HG02763 (cell line): Measurements from ENCODE around the gene MYOM1.

ENCODE experiments used
- ATAC-seq: cut with Tn5 transposase; IDR thresholded peaks from one replicate; pipeline ENCODE4 v1.9.1; 2021; ENCODE audit warnings: mild to moderate bottlenecking, moderate library complexity; ENCODE audit not compliant: unreplicated experiment

Gene MYOM1

DNA sequence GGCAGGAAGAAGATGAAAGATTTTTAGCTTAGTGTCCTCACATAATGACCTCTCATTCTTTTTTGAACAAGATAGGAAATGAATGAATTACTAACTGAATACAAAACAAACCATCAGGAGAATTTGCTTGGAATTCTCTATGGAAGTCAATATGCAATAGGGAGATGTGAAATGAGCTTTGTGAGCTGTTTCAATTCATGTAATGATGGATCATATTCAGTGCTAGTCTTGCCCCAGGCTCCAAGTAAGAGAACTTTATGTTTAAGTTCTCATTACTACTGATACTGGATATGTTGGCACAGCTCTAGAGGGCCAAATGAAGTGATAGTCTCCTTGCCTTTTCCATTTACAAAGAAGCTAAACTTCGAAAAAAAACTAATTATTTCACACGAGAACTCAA, 29.2 kb downstream of the MYOM1 start:
- ATAC-seq, result no peak

DNA sequence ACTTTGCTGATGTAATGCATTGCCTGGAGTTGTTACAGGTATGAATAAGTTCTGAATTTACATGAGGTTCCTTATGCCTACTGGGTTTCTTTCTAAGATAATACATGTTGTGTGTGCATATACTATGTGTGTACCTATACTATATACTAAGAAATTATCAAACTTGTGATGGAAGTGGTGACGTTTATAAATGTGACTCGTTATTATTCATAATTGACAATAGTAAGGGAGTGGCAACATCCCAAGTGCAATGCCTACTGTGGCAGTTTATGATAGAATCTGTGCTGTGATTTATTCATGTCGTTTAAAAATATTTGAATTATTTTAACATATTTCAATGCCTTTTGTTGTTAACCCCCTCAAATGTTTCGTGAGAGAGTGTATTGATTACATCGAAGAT, 29.9 kb downstream of the MYOM1 start:
- no peak for ATAC-seq

DNA sequence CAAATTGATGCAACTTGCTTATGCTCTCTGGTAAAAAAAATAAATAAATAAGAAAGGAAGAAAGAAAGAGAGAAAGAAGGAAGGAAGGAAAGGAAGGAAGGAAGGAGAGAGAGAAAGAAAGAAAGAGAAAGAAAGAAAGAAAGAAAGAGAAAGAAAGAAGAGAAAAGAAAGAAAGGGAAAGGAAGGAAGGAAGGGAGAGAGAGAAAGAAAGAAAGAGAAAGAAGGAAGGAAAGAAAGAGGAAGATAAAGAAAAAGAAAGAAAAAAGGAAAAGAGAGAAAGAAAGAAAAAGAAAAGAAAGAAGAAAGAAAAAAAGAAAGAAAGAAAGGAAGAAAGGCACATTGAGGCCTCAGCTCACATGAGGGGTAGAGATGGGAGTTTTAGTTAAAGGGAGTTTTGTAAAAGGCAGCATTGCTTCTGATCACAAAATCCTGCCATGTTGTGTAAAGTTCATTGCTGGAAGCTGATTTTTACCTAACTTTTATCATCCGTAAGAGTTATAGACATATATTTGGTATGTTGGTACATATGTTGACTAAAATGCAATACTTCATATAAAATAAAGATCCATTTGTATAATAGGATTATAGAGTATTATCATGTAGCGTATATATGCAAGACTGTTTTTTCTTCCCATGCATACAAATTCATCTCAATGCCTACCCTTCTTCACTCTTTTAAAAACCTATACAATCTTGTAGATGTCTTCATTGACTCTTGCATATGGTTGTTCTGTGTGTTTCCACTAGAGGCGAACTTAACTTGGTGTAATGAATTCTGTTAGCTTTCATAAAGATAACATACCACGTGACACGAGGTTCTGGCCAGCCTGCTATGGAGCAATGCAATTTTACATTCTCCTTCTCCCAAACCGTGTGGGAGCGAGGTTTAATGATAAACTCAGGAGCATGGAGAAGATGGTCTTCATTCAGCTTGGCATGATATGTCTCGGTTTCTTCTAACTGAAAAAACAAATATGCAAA, 32.8 kb downstream of the MYOM1 start:
- ATAC-seq, result no peak

DNA sequence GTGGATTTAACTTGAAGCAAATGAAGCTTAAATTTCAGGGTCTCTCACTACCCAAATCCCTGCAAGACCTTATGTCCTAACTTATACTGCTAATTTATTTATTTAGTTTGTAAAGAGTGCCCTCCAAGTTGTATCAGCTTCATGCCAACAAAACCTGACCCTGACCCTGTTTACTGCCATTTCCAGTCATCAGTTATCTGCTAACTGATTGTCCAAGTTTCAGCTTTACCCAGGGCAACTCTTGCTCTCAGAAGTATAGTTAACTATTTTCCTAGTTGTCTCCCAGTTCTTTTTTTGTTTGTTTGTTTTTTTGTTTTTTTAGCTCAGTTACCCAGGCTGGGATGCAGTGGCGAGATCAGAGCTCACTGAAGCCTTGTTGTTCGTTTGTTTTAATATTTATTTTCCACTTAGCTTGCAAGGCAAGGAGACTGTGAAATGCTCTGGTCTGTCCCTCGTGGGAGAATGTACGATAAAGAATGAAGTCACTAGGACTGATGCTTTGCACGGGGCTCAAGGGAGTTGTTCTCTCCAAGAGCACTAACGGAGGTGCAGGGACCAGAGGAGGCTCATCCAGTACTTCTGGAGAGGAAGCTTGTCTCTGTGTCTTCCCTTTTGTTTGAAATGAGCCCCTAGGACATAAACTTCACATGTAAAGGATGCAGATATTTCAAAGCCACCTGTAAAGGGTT, 35.3 kb downstream of the MYOM1 start:
- no peak for ATAC-seq

DNA sequence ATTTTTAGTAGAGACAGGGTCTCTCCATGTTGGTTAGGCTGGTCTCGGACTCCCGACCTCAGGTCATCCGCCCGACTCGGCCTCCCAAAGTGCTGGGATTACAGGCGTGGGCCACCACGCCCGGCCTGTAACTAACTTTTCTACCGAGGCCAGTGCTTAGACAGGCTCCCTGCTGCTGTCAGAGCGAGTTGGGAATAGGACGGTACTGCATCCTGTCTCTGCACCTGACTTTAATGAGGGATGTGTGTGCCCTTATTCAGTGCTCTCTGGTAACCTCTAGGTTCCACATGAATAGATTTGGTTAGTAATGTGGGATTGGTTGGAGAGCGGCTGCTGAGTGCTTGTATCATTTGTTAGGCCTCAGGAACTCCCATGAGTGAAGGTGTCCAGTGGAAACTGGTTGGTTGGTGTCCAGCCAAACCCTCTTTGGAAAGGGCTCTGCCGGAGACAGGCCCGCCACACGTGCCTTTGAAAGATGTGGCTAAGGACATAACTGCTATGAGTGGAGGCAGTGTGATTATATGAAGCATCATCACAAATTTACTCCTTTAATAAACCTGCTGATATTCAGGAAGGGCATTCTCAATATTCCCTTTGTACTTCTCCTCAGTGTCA, 36.6 kb downstream of the MYOM1 start:
- no peak for ATAC-seq

DNA sequence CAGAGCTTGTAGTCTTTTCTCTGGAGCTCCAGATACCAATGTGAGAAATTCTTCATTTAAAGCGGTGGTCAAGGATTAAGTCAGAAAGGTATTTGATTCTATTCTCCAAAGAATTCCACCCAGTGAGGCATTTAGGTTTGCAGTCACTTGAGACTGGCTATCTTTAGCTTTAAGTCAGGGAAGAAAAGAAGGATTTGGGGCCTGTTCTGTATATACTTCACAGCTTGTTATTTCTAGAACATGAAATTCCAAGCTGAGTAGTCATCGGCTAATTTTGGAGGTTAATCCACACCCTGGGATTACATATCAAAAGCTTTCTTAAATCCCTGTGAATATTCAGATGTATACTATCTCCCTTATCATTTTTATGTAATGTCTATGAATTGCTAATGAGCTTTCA, 39.4 kb downstream of the MYOM1 start:
- no peak for ATAC-seq

DNA sequence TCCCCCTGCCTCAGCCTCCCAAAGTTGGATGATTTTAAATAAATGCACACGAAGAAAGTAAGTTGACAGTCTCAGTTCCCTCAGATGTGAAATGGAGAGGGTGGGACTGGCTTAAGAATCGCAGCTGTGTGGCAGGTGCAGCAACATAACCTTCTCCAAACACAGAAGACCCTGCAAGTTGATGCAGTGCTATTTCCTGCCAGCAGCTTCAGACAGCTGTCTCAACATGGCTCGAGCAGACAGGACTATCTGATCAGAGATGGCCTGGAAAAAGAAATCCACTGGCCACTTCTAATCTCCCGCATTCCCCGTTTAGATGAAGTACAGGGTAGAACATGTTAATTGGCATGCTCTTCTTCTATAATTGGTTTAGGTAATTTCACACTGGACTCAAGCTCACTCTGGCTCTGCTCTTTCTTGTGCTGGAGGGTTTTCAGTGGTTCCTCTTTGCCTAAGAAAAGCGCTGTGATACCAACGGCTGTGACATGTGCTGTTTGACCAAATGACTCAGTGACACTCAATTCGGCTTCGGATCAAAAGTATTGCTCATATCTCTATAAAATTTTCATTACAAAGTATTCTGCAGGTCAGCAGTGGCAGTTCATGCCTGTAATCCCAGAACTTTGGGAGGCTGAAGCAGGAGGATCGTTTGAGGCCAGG, 40.2 kb downstream of the MYOM1 start:
- ATAC-seq, result peak; percentile 48

DNA sequence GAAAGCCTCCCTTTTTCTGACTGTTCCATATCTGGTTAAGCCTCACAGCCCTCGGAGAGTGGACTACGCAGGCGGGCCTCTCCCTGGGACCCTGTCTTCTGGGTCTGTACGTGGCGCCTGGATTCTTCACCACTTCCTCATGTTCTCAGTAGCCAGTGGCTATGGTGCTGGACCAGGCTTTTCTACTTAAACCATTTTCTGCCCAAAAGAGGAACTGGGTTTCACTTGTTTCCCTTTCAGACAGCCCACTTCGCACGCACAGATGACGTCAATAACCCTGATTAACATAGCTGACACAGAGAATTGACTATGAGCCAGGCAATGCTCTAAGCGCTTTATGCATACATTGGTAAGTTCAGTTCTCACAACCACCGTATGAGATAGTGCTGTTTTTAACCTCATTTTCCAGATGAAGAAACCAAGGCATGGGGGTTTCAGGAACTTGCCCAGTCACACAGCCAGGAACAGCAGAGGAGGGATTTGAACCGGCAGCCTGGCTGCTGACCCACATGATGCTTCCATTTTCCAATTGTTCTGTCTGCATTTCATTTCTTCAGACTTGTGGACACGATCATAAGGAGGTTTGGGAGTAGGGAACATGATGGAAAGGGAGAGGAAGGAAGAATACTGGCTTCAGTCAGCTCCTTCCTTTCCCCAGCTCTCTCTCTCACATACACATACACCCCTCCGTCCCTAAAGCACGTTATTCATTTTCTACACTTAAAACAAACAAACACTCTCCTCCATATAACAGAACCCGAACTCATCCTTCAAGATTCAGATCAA, 41.7 kb downstream of the MYOM1 start:
- ATAC-seq, result peak; percentile 86

DNA sequence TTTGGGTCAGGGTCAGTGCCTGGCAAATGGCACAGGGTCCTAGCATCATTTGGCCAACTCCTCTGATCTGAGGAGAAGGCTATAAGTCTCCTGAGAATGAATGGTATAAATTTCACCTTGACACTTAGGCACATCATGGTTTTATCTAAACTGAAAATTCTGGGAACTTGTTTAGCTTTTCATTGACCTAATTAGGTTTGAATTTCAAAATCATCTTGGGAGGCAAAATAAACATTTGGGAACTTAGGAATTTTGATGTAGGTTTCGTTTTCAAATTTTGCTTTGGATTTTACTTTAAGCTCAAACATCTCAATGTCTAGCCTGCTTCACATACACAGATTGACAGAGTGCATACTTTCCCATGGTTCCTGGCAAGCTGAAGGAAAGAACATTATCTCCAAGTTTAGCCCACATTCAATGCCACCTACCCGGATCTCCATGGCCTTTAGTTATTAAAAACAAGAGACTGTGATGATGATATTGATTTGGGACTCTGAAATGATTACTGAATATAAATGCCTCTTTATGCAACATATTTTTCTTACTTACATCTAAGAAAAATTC, 44.5 kb downstream of the MYOM1 start:
- no peak for ATAC-seq

DNA sequence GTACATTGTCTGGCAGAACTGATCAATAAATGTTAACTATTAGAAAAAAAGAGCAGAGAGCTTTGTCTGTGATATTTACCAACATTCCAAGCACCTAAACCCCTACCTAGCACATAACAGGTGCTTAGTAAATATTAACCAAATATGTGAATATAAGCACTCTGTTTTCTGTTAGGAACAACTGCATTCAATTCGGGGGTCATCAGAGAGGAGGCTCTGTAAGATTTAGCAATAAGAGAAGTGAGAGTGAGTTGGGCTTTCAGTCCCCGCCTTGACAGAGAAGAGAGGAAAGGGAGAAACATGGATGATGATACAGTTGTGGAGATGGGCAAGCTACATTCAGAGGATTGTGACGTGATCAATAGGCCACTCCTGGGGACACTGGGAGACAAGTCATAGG, 47.7 kb downstream of the MYOM1 start:
- no peak for ATAC-seq

DNA sequence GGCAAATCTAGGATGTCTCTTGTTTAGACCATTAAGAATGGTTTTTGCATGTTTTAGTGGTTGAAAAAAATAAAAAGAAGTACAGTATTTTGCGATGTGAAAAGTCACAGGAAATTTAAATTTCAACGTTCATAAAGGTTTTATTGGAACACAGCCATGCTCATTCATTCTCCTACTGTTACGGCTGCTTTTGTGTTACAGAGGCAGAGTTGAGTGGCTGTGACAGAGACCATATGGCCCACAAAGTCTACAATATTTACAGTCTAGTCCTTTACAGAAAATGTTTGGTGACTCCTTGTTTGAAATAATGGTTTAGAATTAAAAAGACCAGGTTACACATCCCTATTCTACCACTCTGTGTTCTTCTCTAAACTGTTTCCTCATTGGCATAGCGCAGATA, 48.1 kb downstream of the MYOM1 start:
- ATAC-seq, result no peak

DNA sequence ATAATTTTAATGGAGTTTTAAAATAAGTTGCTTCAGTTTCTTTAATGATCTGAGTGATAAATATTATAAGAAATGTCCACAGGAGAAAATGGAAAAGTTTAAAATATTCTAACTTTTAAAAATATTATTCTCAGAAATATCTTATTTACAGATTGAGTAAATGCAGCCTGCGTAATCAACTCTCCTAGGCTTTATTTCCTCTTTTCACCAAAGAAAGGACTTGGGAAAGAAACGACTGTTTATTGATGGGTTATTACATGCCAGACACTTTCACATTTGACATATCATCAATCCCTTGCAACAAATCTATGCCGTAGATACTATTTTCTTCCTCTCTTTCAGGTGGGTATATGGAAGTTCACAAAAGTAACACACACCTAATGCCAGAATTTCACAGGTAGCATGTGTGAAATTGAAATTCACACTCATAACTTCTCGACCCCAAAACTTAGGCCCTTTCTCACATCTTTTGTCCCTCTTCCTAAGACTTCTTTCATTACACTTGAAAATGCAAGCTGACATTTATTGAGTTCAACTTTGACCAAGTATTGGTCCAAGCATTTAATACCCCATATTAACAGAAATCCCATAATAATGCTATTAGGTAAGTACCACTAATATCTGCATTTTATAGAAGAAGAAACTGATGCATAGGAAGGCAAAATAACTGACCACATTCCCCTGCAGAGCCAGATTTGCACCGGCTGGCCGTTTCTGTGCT, 49.2 kb downstream of the MYOM1 start:
- ATAC-seq, result no peak

DNA sequence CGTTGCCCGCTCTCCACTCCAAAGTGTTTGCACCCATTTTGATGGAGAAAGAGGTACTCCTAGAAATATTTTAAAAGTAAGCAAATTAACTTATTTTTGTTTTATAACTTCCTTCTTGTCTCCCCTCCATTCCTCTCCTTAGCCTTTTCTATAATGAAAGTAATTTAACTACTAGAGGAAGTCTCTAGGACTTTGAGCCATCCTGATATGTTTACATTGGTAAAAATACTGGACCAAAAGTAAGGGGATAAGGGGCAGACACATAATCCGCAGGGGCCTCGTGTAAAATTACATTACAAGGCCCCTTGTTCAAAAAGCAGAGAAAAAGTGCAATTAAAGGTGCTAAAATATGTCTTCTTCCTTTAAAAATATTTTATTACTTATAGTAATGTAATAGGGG, 55.4 kb downstream of the MYOM1 start:
- no peak for ATAC-seq

DNA sequence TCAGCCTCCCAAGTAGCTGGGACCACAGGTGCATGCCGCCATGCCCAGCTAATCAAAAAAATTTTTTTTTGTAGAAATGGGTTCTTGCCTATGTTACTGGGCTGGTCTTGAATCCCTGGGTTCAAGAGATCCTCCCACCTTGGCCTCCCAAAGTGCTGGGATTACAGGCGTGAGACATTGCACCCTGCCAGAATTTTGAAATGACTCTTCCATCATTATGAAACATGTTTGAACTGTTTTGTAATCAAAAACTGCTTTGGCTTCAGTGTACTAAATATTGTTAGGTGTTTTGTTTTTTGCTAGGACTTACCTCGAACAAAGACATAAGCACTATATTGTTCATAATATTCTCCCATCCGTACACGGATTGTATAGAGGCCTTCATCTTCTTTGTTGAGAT, 55.8 kb downstream of the MYOM1 start:
- ATAC-seq, result no peak

DNA sequence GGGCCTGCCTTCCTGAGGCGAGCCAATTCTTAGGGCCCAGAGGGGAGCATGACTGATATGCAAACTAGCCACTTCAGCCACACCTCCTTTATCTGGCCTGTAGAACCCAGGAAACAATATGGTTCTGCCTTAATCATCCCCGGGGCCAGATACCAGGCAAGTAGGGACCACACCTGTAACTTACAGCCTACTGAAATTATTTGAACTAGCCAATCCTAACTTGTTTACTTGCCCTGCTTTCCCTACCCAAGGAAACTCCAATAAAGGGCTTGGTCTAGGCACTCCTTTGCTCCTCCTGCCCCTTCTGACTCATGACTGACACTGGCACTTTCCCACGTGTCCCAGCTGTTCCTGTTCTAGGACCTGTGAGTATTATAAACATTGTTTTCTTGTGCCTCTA, 57.6 kb downstream of the MYOM1 start:
- no peak for ATAC-seq

DNA sequence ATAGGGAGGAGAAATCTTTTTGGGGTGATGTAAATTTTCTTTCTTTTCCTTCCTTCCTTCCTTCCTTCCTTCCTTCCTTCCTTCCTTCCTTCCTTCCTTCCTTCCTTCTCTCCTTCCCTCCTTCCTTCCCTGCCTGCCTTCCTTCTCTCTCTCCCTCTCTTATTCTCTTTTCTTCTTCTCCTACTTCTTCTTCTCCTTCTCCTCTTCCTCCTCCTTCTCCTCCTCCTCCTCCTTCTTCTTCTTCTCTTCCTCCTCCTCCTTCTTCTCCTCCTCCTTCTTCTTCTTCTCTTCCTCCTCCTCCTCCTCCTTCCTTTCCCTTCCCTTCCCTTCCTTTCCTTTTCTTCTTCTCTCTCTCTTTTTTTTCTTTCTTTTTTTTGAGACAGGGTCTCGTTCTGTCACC, 59.9 kb downstream of the MYOM1 start:
- ATAC-seq, result no peak

DNA sequence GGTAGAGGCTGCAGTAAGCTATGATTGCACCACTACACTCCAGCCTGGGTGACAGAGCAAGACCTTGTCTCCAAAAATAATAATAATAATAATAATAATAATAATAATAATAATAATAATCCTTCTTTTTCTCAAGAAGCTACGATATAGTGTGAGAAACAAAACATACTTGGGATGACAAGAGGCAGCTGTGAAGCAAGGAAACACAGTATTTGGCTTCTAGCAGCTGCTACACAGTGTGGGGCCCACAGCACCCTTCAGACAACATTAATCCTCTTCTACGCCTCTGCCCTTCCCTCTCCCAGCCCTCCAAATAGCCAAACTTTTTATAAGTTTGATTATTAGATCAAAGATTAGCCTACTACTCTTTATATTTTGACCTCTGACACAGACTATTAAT, 62.2 kb downstream of the MYOM1 start:
- no peak for ATAC-seq

DNA sequence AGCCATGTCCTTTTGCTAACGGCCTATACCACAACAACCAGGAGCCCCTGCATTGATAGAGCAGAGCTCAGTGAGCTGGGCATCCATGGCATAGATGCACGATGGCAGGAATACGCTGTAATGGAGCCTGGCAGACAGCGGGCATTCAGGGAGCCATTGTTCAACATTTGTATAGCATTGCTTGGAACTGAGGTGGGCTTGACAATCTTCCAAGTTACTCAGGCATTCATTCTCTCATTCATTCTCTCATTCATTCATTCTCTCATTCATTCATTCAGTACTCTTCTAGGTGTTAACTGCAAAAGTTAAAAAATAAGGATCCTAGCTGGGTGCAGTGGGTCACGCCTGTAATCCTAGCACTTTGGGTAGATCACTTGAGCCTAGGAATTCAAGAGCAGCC, 62.7 kb downstream of the MYOM1 start:
- ATAC-seq, result no peak

DNA sequence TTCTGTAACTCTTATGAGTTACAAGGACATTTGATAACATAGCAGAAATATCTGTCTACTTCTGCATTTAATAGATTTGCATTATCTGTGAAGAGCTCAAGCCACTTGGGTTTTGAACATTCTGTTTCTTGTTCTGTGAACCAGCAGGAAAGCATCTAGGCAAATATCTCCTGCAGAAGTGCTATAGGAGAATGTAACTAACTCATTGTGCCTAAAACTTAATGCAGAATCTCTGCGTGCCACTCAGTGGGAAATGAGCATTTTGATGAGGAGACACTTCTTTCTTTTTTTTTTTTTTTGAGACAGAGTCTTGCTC, 63.5 kb downstream of the MYOM1 start:
- no peak for ATAC-seq

DNA sequence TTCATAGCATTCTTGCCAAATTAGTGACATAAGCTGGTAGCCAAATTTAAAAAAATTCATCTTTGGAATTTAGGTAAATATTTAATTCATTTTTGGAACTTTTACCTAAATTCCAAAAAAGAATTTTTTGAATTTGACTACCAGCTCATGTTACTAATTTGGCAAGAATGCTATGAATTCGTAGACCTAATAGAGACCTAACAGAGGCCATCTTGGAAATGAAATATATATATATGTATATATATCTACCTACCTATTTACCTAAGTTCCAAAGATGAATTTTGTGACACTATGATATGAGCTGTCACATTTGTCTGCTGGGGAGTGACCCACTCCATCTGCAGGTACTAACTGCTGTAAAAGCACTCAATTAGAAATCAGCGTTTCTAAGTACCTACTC, 65.6 kb downstream of the MYOM1 start:
- ATAC-seq, result no peak
